Mammary epithelial cell (primary cell): ENCODE data around the gene IMPACT.

ENCODE experiments used
- EZH2 ChIP-seq: IDR thresholded peaks from 2 replicates; pipeline ENCODE4 v1.6.1; 2012; ENCODE audit warnings: low read length, inconsistent platforms, borderline replicate concordance
- TF ChIP-seq, protein P1 (sequence below), 2 donors: IDR thresholded peaks in 1 of 2; conservative IDR thresholded peaks in 1 of 2; 2 replicates each; pipeline ENCODE4 v1.5.1; 2011 to 2012; ENCODE audit warnings: inconsistent platforms in 2 of 2, low read length in 2 of 2, mild to moderate bottlenecking in 2 of 2, control low read depth in 1 of 2, low read depth in 1 of 2; ENCODE audit not compliant: insufficient read depth in 1 of 2; ENCODE audit errors: extremely low read depth in 1 of 2

DNA sequence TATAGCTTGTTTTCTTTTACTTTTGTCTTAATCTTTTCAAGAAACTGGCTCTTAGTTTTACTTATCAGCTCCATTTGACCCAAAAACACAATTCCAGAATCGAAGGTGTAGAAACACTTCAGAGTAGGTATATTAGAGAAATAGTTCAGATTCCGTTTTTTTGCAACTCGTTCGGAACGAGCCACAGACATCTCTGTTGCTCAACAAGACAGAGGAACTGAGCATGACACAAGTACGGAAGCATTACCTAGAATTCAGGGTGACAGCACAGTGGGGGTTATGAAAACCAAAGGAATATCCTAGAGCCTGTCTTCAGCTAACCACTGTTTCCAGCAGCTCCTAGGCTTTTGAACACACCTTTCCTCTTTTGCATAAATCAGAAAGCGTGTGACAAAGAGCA is 39.0 kb downstream of the IMPACT start:
- TF ChIP-seq, protein P1, sequence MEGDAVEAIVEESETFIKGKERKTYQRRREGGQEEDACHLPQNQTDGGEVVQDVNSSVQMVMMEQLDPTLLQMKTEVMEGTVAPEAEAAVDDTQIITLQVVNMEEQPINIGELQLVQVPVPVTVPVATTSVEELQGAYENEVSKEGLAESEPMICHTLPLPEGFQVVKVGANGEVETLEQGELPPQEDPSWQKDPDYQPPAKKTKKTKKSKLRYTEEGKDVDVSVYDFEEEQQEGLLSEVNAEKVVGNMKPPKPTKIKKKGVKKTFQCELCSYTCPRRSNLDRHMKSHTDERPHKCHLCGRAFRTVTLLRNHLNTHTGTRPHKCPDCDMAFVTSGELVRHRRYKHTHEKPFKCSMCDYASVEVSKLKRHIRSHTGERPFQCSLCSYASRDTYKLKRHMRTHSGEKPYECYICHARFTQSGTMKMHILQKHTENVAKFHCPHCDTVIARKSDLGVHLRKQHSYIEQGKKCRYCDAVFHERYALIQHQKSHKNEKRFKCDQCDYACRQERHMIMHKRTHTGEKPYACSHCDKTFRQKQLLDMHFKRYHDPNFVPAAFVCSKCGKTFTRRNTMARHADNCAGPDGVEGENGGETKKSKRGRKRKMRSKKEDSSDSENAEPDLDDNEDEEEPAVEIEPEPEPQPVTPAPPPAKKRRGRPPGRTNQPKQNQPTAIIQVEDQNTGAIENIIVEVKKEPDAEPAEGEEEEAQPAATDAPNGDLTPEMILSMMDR (conservative IDR thresholded peaks at IDR 0.05 in 1 of 2, IDR thresholded peaks at IDR 0.05 in 1 of 2; ENCODE audit: extremely low read depth in 1 of 2, insufficient read depth in 1 of 2, low read depth in 1 of 2, low read length in 2 of 2) = no peak
- TF ChIP-seq EZH2 = no peak
